Esophagus (tissue), 2 donors: Measurements from ENCODE around the gene EMP3. TPM values are rescaled to one million over a fixed set of nuclear protein-coding genes. Genes with fewer than 3 reads are reported as not detected.
"Not testable (repeated sequence)": the region's sequence is repeated elsewhere in the genome, so short reads cannot be mapped to it uniquely, and the experiment has no call there.

ENCODE experiments used
- H3K27ac ChIP-seq, 2 donors: one replicate each; pipeline ENCODE4 v1.5.1; 2013; ENCODE audit warnings: low read depth in 2 of 2, mild to moderate bottlenecking in 2 of 2, inconsistent platforms in 1 of 2, low read length in 1 of 2, moderate library complexity in 1 of 2
- H3K27me3 ChIP-seq, 2 donors: one replicate each; pipeline ENCODE4 v1.6.1; 2013; ENCODE audit warnings: low read length in 2 of 2, control low read depth in 1 of 2, mild to moderate bottlenecking in 1 of 2; ENCODE audit not compliant: insufficient read depth in 2 of 2, control insufficient read depth in 1 of 2
- H3K36me3 ChIP-seq, 2 donors: one replicate each; pipeline ENCODE4 v1.6.1; 2013; ENCODE audit warnings: low read length in 1 of 2; ENCODE audit not compliant: control insufficient read depth in 2 of 2, insufficient read depth in 2 of 2
- H3K4me1 ChIP-seq, 2 donors: one replicate each; pipeline ENCODE4 v1.6.1; 2013; ENCODE audit warnings: low read length in 1 of 2; ENCODE audit not compliant: control insufficient read depth in 2 of 2, insufficient read depth in 2 of 2
- H3K4me3 ChIP-seq, 2 donors: one replicate each; pipeline ENCODE4 v1.5.1; 2013; ENCODE audit warnings: low read length in 2 of 2, mild to moderate bottlenecking in 2 of 2, low read depth in 1 of 2, moderate library complexity in 1 of 2
- H3K9me3 ChIP-seq, 2 donors: one replicate each; pipeline ENCODE4 v1.6.1; 2013; ENCODE audit warnings: mild to moderate bottlenecking in 2 of 2, low read depth in 1 of 2, low read length in 1 of 2, moderate library complexity in 1 of 2; ENCODE audit not compliant: control insufficient read depth in 2 of 2, insufficient read depth in 1 of 2
- WGBS, 2 donors: extraction: QIAGEN DNeasy Blood & Tissue Kit; methylation state at CpG; one replicate each; pipeline ENCODE4 v1.1.7; 2013; 5-methylcytosine and 5-hydroxymethylcytosine counted together
- polyA plus RNA-seq, 2 donors: library from polyadenylated mRNA; stranded (reverse); fragments of 200-250 nt; gene quantifications; one replicate each; pipeline ENCODE4 v1.2.3, GENCODE V29; 2013
- donor health status: healthy with polysubstance abuse.
- donor health status: Bipolar disorder and iron deficiency.

The EMP3 gene, protein sequence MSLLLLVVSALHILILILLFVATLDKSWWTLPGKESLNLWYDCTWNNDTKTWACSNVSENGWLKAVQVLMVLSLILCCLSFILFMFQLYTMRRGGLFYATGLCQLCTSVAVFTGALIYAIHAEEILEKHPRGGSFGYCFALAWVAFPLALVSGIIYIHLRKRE
- polyA plus RNA-seq = 10 to 100 TPM; 17.6 to 21.5 TPM

GRCh38 chr19:48325265-48325910 lies at the start of gene EMP3:
TSS of gene EMP3 (plus strand) at chr19:48325552. CDS start at chr19:48326845, 1,293 bp downstream.
- H3K27me3 ChIP-seq = no peaks in the 10 kb centered on the region
- peaks cover 3 to 16% of the 10 kb centered on the region in 2 donors for H3K4me1 ChIP-seq
- H3K9me3 ChIP-seq = no peaks in the 10 kb centered on the region
- H3K27ac ChIP-seq = peak within 1 kb of the TSS; percentile 84 to 89
- peaks cover 0 to 3% of the 10 kb centered on the region in 2 donors for H3K36me3 ChIP-seq
- 1 to 2% methylated on average over 22 of the region's 22 CpGs for WGBS, 2 donors
- peak within 1 kb of the TSS; percentile 5 to 25 for H3K4me3 ChIP-seq

- H3K27me3 ChIP-seq = no peaks in the 10 kb centered on the region
- WGBS, 2 donors = 70 to 78% methylated on average over 9 of the region's 9 CpGs
Observed at GRCh38 chr19:48279747-48280146, 45.6 kb upstream of the EMP3 start.

DNA sequence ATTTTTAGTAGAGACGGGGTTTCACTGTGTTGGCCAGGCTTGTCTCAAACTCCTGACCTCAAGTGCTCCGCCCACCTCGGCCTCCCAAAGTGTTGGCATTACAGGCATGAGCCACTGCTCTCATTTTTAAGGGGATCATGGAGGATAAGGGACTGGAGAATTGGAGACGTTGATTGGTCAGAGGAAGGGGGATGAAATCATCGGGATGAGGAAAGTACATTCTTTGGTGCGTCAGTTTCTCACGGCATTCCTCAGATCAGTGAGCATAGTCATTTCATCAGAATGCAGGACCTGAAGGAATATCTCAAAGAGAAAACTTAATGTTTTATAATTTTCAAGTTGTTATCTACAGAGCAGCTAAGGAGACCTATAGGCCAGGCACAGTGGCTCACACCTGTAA lies 41.4 kb upstream of the EMP3 start:
- Histone ChIP-seq H3K4me1 (no peaks in the 10 kb centered on the region), H3K27me3 (no peaks in the 10 kb centered on the region), H3K9me3 (peaks cover 0 to 7% of the 10 kb centered on the region in 2 donors), H3K4me3 (no peak overlapping the region), H3K36me3 (no peaks in the 10 kb centered on the region), H3K27ac (no peak overlapping the region)
- 95 to 96% methylated on average over 7 of the region's 7 CpGs for WGBS, 2 donors

More at GRCh38 chr19:48279747-48280146, 45.6 kb upstream of the EMP3 start:
- Histone ChIP-seq H3K9me3 (peaks cover 0 to 5% of the 10 kb centered on the region in 2 donors), H3K36me3 (no peaks in the 10 kb centered on the region), H3K27ac (no peak overlapping the region), H3K4me3 (no peak overlapping the region), H3K4me1 (no peaks in the 10 kb centered on the region)

DNA sequence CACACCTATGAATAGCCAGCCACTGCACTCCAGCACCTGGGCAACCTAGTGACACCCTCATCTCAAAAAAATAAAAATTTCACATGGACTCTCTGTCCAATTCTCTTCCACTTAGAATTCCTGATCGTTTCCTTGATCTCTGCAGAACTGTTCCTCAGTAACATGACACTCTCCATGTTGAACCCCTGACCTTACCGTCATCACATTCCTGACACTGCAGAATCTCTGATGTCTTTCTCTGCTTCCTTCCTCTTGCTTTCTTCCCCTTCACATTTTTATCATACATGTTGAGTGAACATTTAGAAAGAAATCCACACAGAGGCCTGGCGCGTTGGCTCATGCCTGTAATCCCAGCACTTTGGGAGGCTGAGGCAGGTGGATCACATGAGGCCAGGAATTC lies 40.5 kb upstream of the EMP3 start:
- Histone ChIP-seq H3K27me3 (no peaks in the 10 kb centered on the region), H3K4me1 (no peaks in the 10 kb centered on the region), H3K9me3 (peaks cover 0 to 7% of the 10 kb centered on the region in 2 donors), H3K4me3 (no peak overlapping the region), H3K36me3 (no peaks in the 10 kb centered on the region), H3K27ac (no peak overlapping the region)
- 79 to 80% methylated on average over 4 of the region's 4 CpGs for WGBS, 2 donors

DNA sequence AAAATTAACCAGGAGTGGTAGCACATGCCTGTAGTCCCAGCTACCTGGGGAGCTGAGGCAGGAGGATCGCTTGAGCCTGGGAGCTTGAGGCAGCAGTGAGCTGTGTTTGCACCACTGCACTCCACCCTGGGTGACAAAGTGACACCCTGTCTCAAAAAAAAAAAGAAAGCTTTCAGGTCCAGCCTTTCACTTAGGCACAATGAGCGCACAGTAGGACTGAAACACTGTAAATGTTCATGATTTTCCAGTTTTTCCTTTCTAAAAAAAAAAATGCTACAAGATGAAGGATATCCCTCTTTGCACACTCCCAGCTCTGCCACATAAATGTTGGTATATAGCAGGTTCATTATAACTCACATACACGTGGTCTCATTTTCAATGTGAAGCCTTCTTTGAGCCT lies 37.6 kb upstream of the EMP3 start:
- Histone ChIP-seq H3K4me1 (peaks cover 0 to 3% of the 10 kb centered on the region in 2 donors), H3K27ac (no peak overlapping the region), H3K9me3 (peaks cover 0 to 7% of the 10 kb centered on the region in 2 donors), H3K36me3 (no peaks in the 10 kb centered on the region), H3K4me3 (no peak overlapping the region), H3K27me3 (no peaks in the 10 kb centered on the region)
- WGBS, 2 donors = 91 to 92% methylated on average over 3 of the region's 3 CpGs

- Histone ChIP-seq H3K27me3 (no peaks in the 10 kb centered on the region), H3K4me1 (peaks cover 0 to 3% of the 10 kb centered on the region in 2 donors), H3K4me3 (no peak overlapping the region), H3K9me3 (peaks cover 0 to 2% of the 10 kb centered on the region in 2 donors), H3K27ac (no peak overlapping the region), H3K36me3 (no peaks in the 10 kb centered on the region)
- 6 to 15% methylated on average over 9 to 10 of the region's 10 CpGs for WGBS, 2 donors
Observed at GRCh38 chr19:48290401-48290770, 35.0 kb upstream of the EMP3 start.

DNA sequence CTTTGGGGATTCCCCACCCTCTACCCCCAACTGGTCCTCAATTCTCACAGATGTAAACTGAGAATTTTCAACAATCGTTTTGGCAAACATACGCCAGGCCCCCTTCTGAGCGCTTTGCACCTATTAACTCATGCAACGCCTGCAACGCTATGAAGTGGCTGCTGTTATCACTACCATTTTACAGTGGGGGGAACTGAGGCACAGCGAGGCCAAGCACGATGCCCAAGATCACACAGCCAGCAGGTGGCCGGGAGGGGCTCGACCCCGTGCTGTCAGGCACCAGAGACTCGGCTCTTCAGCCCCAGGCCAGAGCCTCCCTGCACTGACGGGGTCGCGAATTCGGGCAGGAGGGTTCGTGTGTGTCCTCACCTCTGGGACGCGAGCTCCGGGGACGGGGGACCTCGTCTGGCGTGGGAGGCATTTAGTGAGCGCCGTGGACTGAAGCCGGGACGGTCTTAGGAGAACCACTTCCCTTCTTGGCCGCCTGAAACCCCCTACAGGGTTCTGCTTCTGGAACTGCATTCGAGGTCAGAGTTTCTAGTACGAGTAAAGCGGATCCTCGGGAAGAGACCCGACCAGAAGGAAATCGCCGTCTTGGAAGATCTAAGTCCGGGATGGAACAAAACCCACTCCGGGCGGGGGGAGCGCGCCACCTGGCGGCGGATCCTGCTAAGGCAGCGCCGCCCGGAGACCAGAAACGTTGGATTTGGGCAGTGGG lies 34.4 kb upstream of the EMP3 start:
- Histone ChIP-seq H3K4me3 (peak overlapping the region; percentile 13 to 28), H3K27me3 (no peaks in the 10 kb centered on the region), H3K4me1 (peaks cover 0 to 3% of the 10 kb centered on the region in 2 donors), H3K27ac (no peak overlapping the region), H3K9me3 (no peaks in the 10 kb centered on the region), H3K36me3 (no peaks in the 10 kb centered on the region)
- WGBS, 2 donors = 1% methylated on average over 45 of the region's 45 CpGs

GRCh38 chr19:48291489-48291815 lies 33.9 kb upstream of the EMP3 start:
- H3K27ac ChIP-seq, H3K36me3 ChIP-seq, H3K4me1 ChIP-seq, H3K27me3 ChIP-seq, H3K9me3 ChIP-seq, H3K4me3 ChIP-seq: not testable (repeated sequence)
- 31 to 35% methylated on average over 11 of the region's 11 CpGs for WGBS, 2 donors

GRCh38 chr19:48292798-48293197 lies 32.6 kb upstream of the EMP3 start:
- no peak overlapping the region for H3K27ac ChIP-seq
- no peak overlapping the region for H3K4me3 ChIP-seq
- peaks cover 0 to 3% of the 10 kb centered on the region in 2 donors for H3K4me1 ChIP-seq
- 58 to 70% methylated on average over 4 of the region's 4 CpGs for WGBS, 2 donors
- no peaks in the 10 kb centered on the region for H3K36me3 ChIP-seq
- H3K9me3 ChIP-seq = no peaks in the 10 kb centered on the region
- no peaks in the 10 kb centered on the region for H3K27me3 ChIP-seq
